PC-9 (cell line): ENCODE data around the gene CHMP2A. TPM values are rescaled to one million over a fixed set of nuclear protein-coding genes. Genes with fewer than 3 reads are reported as not detected.

Source experiments
- BruUV-seq: library from RNA; stranded (reverse); fragments of 400-500 nt; replicated peaks from 2 replicates; lab custom pipeline; 2021; lab: Mats Ljungman, UMichigan
- CTCF ChIA-PET: fragments of 300-600 bp; sonication (Branson Sonifier 250); formaldehyde crosslinking; loops from one replicate; lab custom pipeline; 2022; ENCODE audit warnings: antibody characterized with exemption; lab: Charles Lee
- POLR2A ChIA-PET: fragments of 300-600 bp; sonication (Branson Sonifier 250); formaldehyde crosslinking; loops from one replicate; lab custom pipeline; 2022; ENCODE audit warnings: antibody characterized with exemption; ENCODE audit not compliant: unreplicated experiment; lab: Charles Lee
- DNase-seq, 2 experiments: peaks; one replicate each; pipeline versions ENCODE4 v3.0.0 to v3.0.0-alpha.2; 2015 to 2022; ENCODE audit warnings: mixed read lengths in 1 of 2
- H2AFZ ChIP-seq: fragments of 200-600 bp; sonication (generic); 2 replicates; pipeline ENCODE4 v1.8.1; 2017; ENCODE audit warnings: antibody characterized with exemption
- H3F3A ChIP-seq: fragments of 200-600 bp; sonication (generic); 2 replicates; pipeline ENCODE4 v1.8.1; 2017; ENCODE audit warnings: antibody characterized with exemption, mild to moderate bottlenecking, low read depth; ENCODE audit not compliant: insufficient read depth
- H3K27ac ChIP-seq: fragments of 200-600 bp; sonication (generic); 2 replicates; pipeline ENCODE4 v1.6.1; 2016; ENCODE audit warnings: mixed run types
- H3K27me3 ChIP-seq: fragments of 200-600 bp; sonication (generic); 2 replicates; pipeline ENCODE4 v1.6.1; 2016; ENCODE audit warnings: low read depth, mixed run types; ENCODE audit not compliant: insufficient read depth
- H3K36me3 ChIP-seq: fragments of 200-600 bp; sonication (generic); 2 replicates; pipeline ENCODE4 v1.6.1; 2016; ENCODE audit warnings: low read depth, mixed run types
- H3K4me1 ChIP-seq: fragments of 200-600 bp; sonication (generic); replicated peaks from 2 replicates; pipeline ENCODE4 v1.6.1; 2016; ENCODE audit warnings: mixed run types; ENCODE audit not compliant: insufficient read depth
- H3K4me2 ChIP-seq: fragments of 200-600 bp; sonication (generic); 2 replicates; pipeline ENCODE4 v1.6.1; 2017; ENCODE audit warnings: mixed run types
- H3K4me3 ChIP-seq: fragments of 200-600 bp; sonication (generic); 2 replicates; pipeline ENCODE4 v1.6.1; 2016; ENCODE audit warnings: mixed run types
- H3K79me2 ChIP-seq: fragments of 200-600 bp; sonication (generic); 2 replicates; pipeline ENCODE4 v1.6.1; 2017; ENCODE audit warnings: low read depth, mixed run types
- H3K9me2 ChIP-seq: fragments of 200-600 bp; sonication (generic); 2 replicates; pipeline ENCODE4 v1.8.1; 2017; ENCODE audit warnings: mild to moderate bottlenecking; ENCODE audit not compliant: insufficient read depth
- H3K9me3 ChIP-seq: fragments of 200-600 bp; sonication (generic); 2 replicates; pipeline ENCODE4 v1.8.1; 2016; ENCODE audit warnings: low read depth; ENCODE audit not compliant: insufficient read depth
- H4K20me1 ChIP-seq: fragments of 200-600 bp; sonication (generic); 2 replicates; pipeline ENCODE4 v1.8.1; 2017; ENCODE audit not compliant: insufficient read depth
- CTCF ChIP-seq: fragments of 200-600 bp; sonication (generic); conservative IDR thresholded peaks from 2 replicates; pipeline ENCODE4 v1.6.1; 2017; ENCODE audit warnings: mixed run types, antibody characterized with exemption, mild to moderate bottlenecking, moderate library complexity
- EZH2 ChIP-seq: fragments of 200-600 bp; sonication (generic); IDR thresholded peaks from 2 replicates; pipeline ENCODE4 v1.8.0; 2017; ENCODE audit warnings: antibody characterized with exemption, low read depth
- intact Hi-C: fragments of 100-400 bp; cut with micrococcal nuclease; formaldehyde crosslinking; loops from one replicate; pipeline ENCODE4 v1.10.0; 2022; ENCODE audit not compliant: unreplicated experiment
- total RNA-seq: library from RNA; stranded (reverse); gene quantifications from 2 replicates; pipeline ENCODE4 v1.2.3, GENCODE V29; 2021

The CHMP2A gene
- total RNA-seq, 1 experiment from 2014 or later: 149 TPM

- Histone ChIP-seq H3K9me3 (no peaks in the 10 kb centered on the region), H3K9me2 (no peaks in the 10 kb centered on the region), H4K20me1 (no peaks in the 10 kb centered on the region), H3K4me2 (no peak overlapping the region), H3K27ac (no peak overlapping the region), H3K27me3 (no peaks in the 10 kb centered on the region), H3K79me2 (no peaks in the 10 kb centered on the region), H3F3A (no peaks in the 10 kb centered on the region), H3K36me3 (no peaks in the 10 kb centered on the region), H3K4me1 (no peaks in the 10 kb centered on the region), H3K4me3 (no peak overlapping the region), H2AFZ (no peak overlapping the region)
- no peak for DNase-seq
- TF ChIP-seq CTCF (no peak), EZH2 (no peak)
- CTCF ChIA-PET: no interaction called here
- POLR2A ChIA-PET: no interaction called here
- intact Hi-C loops: no loop called here
- no TSS peak for BruUV-seq
These were observed 15.2 kb upstream of the CHMP2A start for GRCh38 chr19:58569943-58570670.

GRCh38 chr19:58569191-58569942 is 14.5 kb upstream of the CHMP2A start:
- Histone ChIP-seq H3K27ac (no peak overlapping the region), H2AFZ (no peak overlapping the region), H3K4me2 (no peak overlapping the region), H3K9me3 (no peaks in the 10 kb centered on the region), H3K79me2 (no peaks in the 10 kb centered on the region), H3K4me3 (no peak overlapping the region), H3F3A (no peaks in the 10 kb centered on the region), H3K9me2 (no peaks in the 10 kb centered on the region), H3K4me1 (no peaks in the 10 kb centered on the region), H4K20me1 (no peaks in the 10 kb centered on the region), H3K36me3 (no peaks in the 10 kb centered on the region), H3K27me3 (no peaks in the 10 kb centered on the region)
- CTCF ChIA-PET: no interaction called here
- DNase-seq: no peak
- BruUV-seq: no TSS peak
- POLR2A ChIA-PET: no interaction called here
- intact Hi-C loops: no loop called here
- TF ChIP-seq EZH2 (no peak), CTCF (no peak)

DNA sequence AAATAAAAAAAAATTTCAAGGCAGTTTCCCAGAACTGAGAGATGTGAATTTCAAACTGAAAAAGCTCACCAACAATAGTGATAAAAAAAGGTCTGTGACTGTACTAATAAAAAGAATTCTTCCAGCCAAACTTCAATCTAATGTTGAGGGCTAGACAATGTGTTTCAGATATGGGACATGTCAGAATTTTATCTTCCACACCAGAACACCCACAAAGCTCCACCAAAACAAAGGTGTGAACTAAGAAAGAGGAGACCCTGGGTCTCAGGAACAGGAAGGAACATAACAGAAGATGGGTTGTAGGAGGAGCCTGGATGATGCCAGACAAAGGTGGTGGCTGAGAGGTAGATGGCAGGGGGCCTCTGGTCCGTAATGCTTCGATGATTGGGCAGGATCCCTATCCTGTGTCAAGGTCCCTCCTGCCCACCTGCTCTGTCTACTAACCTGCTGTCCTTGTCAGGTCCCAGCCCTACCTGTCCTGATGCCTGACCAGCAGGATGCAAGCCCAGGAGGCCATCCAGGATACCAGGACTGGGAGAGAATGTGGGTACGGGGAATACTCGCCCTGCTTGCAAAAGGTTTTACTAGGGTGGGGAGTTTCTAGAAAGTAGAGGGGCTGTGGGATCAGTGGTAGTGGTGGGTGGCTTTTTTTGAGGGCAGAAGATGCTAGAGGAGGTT is 13.7 kb upstream of the CHMP2A start:
- Histone ChIP-seq H2AFZ (no peak overlapping the region), H3K4me1 (no peaks in the 10 kb centered on the region), H4K20me1 (no peaks in the 10 kb centered on the region), H3K9me3 (no peaks in the 10 kb centered on the region), H3K4me2 (no peak overlapping the region), H3K79me2 (no peaks in the 10 kb centered on the region), H3K36me3 (no peaks in the 10 kb centered on the region), H3K27ac (no peak overlapping the region), H3K4me3 (no peak overlapping the region), H3F3A (no peaks in the 10 kb centered on the region), H3K27me3 (no peaks in the 10 kb centered on the region), H3K9me2 (no peaks in the 10 kb centered on the region)
- CTCF ChIA-PET: no interaction called here
- BruUV-seq: no TSS peak
- intact Hi-C loops: no loop called here
- no peak for DNase-seq
- TF ChIP-seq CTCF (no peak), EZH2 (no peak)
- POLR2A ChIA-PET: no interaction called here
